PC-9 (cell line): Measurements from ENCODE around the gene TMEM125.

Experiments used
- EZH2 ChIP-seq: fragments of 200-600 bp; sonication (generic); IDR thresholded peaks from 2 replicates; pipeline ENCODE4 v1.8.0; 2017; ENCODE audit warnings: antibody characterized with exemption, low read depth
- TF ChIP-seq, protein P1 (sequence below): fragments of 200-600 bp; sonication (generic); conservative IDR thresholded peaks from 2 replicates; pipeline ENCODE4 v1.6.1; 2017; ENCODE audit warnings: mixed run types, antibody characterized with exemption, mild to moderate bottlenecking, moderate library complexity

DNA sequence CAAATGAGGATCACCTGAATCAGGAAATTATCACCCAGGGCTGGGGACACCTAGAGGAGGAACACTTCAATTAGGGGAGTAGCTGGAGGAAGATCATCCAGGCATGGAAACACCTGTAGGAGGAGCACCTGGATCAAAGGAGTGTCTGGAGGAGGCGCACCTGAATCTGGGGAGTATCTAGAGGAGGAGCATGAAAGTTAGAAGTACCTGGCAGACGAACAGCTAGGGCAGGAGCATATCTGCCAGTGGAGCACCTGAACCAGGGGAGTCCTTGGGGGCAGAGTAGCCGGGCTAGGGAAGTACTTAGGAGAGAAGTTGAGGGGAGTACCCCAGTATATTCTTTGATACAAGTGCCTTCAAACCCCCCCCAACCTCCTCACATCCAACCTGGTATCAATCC lies 14.3 kb downstream of the TMEM125 start:
- TF ChIP-seq, protein P1, sequence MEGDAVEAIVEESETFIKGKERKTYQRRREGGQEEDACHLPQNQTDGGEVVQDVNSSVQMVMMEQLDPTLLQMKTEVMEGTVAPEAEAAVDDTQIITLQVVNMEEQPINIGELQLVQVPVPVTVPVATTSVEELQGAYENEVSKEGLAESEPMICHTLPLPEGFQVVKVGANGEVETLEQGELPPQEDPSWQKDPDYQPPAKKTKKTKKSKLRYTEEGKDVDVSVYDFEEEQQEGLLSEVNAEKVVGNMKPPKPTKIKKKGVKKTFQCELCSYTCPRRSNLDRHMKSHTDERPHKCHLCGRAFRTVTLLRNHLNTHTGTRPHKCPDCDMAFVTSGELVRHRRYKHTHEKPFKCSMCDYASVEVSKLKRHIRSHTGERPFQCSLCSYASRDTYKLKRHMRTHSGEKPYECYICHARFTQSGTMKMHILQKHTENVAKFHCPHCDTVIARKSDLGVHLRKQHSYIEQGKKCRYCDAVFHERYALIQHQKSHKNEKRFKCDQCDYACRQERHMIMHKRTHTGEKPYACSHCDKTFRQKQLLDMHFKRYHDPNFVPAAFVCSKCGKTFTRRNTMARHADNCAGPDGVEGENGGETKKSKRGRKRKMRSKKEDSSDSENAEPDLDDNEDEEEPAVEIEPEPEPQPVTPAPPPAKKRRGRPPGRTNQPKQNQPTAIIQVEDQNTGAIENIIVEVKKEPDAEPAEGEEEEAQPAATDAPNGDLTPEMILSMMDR: no peak
- TF ChIP-seq EZH2: no peak
